Testis (tissue), 2 donors: ENCODE data around the gene HDAC9.

Experiments
- POLR2A ChIP-seq: fragments of 450-650 bp; IDR thresholded peaks from one replicate; pipeline ENCODE4 v1.6.1; 2017; ENCODE audit warnings: antibody characterized with exemption, mild to moderate bottlenecking, moderate library complexity
- TF ChIP-seq, protein P1 (sequence below), 3 experiments: fragments of 450-650 bp in 2 of 3; fragments of 200-600 bp in 1 of 3; sonication (generic) in 1 of 3; IDR thresholded peaks; one replicate each; pipeline ENCODE4 v1.5.1; 2016 to 2019; ENCODE audit warnings: antibody characterized with exemption in 3 of 3, mild to moderate bottlenecking in 2 of 3, moderate library complexity in 1 of 3

DNA sequence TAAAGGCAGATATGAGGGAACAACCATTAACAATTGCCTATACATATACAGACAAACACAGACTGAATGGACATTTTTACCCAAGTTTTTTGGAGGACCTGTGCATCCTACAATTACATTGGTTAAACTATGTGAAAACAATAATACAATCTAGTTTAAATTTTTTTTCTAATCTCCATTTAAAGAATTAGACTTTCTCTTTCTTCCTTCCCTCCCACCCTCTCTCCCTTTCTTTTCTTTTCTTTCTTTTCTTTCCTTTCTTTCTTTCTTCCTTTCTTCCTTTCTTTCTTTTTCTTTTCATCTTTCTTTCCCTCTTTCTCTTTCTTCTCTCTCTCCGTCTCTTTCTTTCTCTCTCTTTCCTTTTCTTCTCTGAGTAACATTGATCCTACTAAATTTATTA is 183.7 kb downstream of the HDAC9 start:
- TF ChIP-seq, protein P1, sequence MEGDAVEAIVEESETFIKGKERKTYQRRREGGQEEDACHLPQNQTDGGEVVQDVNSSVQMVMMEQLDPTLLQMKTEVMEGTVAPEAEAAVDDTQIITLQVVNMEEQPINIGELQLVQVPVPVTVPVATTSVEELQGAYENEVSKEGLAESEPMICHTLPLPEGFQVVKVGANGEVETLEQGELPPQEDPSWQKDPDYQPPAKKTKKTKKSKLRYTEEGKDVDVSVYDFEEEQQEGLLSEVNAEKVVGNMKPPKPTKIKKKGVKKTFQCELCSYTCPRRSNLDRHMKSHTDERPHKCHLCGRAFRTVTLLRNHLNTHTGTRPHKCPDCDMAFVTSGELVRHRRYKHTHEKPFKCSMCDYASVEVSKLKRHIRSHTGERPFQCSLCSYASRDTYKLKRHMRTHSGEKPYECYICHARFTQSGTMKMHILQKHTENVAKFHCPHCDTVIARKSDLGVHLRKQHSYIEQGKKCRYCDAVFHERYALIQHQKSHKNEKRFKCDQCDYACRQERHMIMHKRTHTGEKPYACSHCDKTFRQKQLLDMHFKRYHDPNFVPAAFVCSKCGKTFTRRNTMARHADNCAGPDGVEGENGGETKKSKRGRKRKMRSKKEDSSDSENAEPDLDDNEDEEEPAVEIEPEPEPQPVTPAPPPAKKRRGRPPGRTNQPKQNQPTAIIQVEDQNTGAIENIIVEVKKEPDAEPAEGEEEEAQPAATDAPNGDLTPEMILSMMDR (IDR thresholded peaks at IDR 0.05): no peak
- no peak for TF ChIP-seq POLR2A
